ENCODE measurements around the gene NDUFAF2.

Gene NDUFAF2

GRCh38 chr5:60992871-60993270 is 47.9 kb downstream of the NDUFAF2 start:
- peaks cover 10% of the 10 kb centered on the region; the same call in 1 of the 2 replicates for H3K36me3 ChIP-seq (ENCODE audit: insufficient read depth, low read length)
- no peaks in the 10 kb centered on the region for H3K27me3 ChIP-seq (ENCODE audit: insufficient read depth, low read length)
- H3K79me2 ChIP-seq (ENCODE audit: control insufficient read depth, insufficient read depth, low read length, unreplicated experiment) = peaks cover 14% of the 10 kb centered on the region
- no peaks in the 10 kb centered on the region for H3K4me1 ChIP-seq (ENCODE audit: control insufficient read depth, insufficient read depth, low read length, unreplicated experiment)
- H3K27ac ChIP-seq (ENCODE audit: low read depth, low read length) = no peak overlapping the region
- no peak overlapping the region for H2AFZ ChIP-seq (ENCODE audit: low read length, unreplicated experiment)
- no peak overlapping the region for H3K4me3 ChIP-seq (ENCODE audit: low read depth, low read length)

- Histone ChIP-seq H3K79me2 (ENCODE audit: control insufficient read depth, insufficient read depth, low read length, unreplicated experiment) (peaks cover 14% of the 10 kb centered on the region), H2AFZ (ENCODE audit: low read length, unreplicated experiment) (no peak overlapping the region), H3K27ac (ENCODE audit: low read depth, low read length) (no peak overlapping the region), H3K36me3 (ENCODE audit: insufficient read depth, low read length) (peaks cover 10% of the 10 kb centered on the region; the same call in 1 of the 2 replicates), H3K4me3 (ENCODE audit: low read depth, low read length) (no peak overlapping the region), H3K27me3 (ENCODE audit: insufficient read depth, low read length) (no peaks in the 10 kb centered on the region), H3K4me1 (ENCODE audit: control insufficient read depth, insufficient read depth, low read length, unreplicated experiment) (peaks cover 1% of the 10 kb centered on the region)
These were observed 48.4 kb downstream of the NDUFAF2 start for GRCh38 chr5:60993425-60993824.

- Histone ChIP-seq H3K27ac (ENCODE audit: low read depth, low read length) (no peak overlapping the region), H3K27me3 (ENCODE audit: insufficient read depth, low read length) (no peaks in the 10 kb centered on the region), H3K79me2 (ENCODE audit: control insufficient read depth, insufficient read depth, low read length, unreplicated experiment) (peaks cover 16% of the 10 kb centered on the region)
These were observed 49.0 kb downstream of the NDUFAF2 start for GRCh38 chr5:60993875-60994571.

GRCh38 chr5:60996368-60996767 is 51.4 kb downstream of the NDUFAF2 start:
- Histone ChIP-seq H3K27ac (ENCODE audit: low read depth, low read length) (no peak overlapping the region), H3K4me1 (ENCODE audit: control insufficient read depth, insufficient read depth, low read length, unreplicated experiment) (peaks cover 3% of the 10 kb centered on the region), H3K36me3 (ENCODE audit: insufficient read depth, low read length) (peaks cover 10% of the 10 kb centered on the region; the same call in 1 of the 2 replicates), H2AFZ (ENCODE audit: low read length, unreplicated experiment) (no peak overlapping the region), H3K79me2 (ENCODE audit: control insufficient read depth, insufficient read depth, low read length, unreplicated experiment) (peaks cover 17% of the 10 kb centered on the region), H3K27me3 (ENCODE audit: insufficient read depth, low read length) (no peaks in the 10 kb centered on the region), H3K4me3 (ENCODE audit: low read depth, low read length) (no peak overlapping the region)

More at GRCh38 chr5:60993875-60994571, 49.0 kb downstream of the NDUFAF2 start:
- Histone ChIP-seq H2AFZ (ENCODE audit: low read length, unreplicated experiment) (no peak overlapping the region), H3K4me1 (ENCODE audit: control insufficient read depth, insufficient read depth, low read length, unreplicated experiment) (peaks cover 3% of the 10 kb centered on the region), H3K4me3 (ENCODE audit: low read depth, low read length) (no peak overlapping the region), H3K36me3 (ENCODE audit: insufficient read depth, low read length) (peaks cover 10% of the 10 kb centered on the region; the same call in 1 of the 2 replicates)

- Histone ChIP-seq H3K36me3 (ENCODE audit: insufficient read depth, low read length) (peaks cover 9% of the 10 kb centered on the region; the same call in 1 of the 2 replicates), H2AFZ (ENCODE audit: low read length, unreplicated experiment) (no peak overlapping the region), H3K27me3 (ENCODE audit: insufficient read depth, low read length) (no peaks in the 10 kb centered on the region), H3K79me2 (ENCODE audit: control insufficient read depth, insufficient read depth, low read length, unreplicated experiment) (peaks cover 12% of the 10 kb centered on the region), H3K27ac (ENCODE audit: low read depth, low read length) (no peak overlapping the region), H3K4me1 (ENCODE audit: control insufficient read depth, insufficient read depth, low read length, unreplicated experiment) (peaks cover 3% of the 10 kb centered on the region), H3K4me3 (ENCODE audit: low read depth, low read length) (no peak overlapping the region)
These were observed 52.7 kb downstream of the NDUFAF2 start for GRCh38 chr5:60997721-60998120.

- peaks cover 9% of the 10 kb centered on the region for H3K79me2 ChIP-seq (ENCODE audit: control insufficient read depth, insufficient read depth, low read length, unreplicated experiment)
- peaks cover 3% of the 10 kb centered on the region for H3K4me1 ChIP-seq (ENCODE audit: control insufficient read depth, insufficient read depth, low read length, unreplicated experiment)
- no peak overlapping the region for H3K27ac ChIP-seq (ENCODE audit: low read depth, low read length)
- no peaks in the 10 kb centered on the region for H3K27me3 ChIP-seq (ENCODE audit: insufficient read depth, low read length)
- no peak overlapping the region for H3K4me3 ChIP-seq (ENCODE audit: low read depth, low read length)
- no peak overlapping the region for H2AFZ ChIP-seq (ENCODE audit: low read length, unreplicated experiment)
- no peaks in the 10 kb centered on the region for H3K36me3 ChIP-seq (ENCODE audit: insufficient read depth, low read length)
These were observed 55.9 kb downstream of the NDUFAF2 start for GRCh38 chr5:61000887-61001286.

- Histone ChIP-seq H3K27ac (ENCODE audit: low read depth, low read length) (no peak overlapping the region), H3K4me3 (ENCODE audit: low read depth, low read length) (no peak overlapping the region), H2AFZ (ENCODE audit: low read length, unreplicated experiment) (no peak overlapping the region), H3K36me3 (ENCODE audit: insufficient read depth, low read length) (no peaks in the 10 kb centered on the region), H3K4me1 (ENCODE audit: control insufficient read depth, insufficient read depth, low read length, unreplicated experiment) (peaks cover 3% of the 10 kb centered on the region), H3K27me3 (ENCODE audit: insufficient read depth, low read length) (no peaks in the 10 kb centered on the region), H3K79me2 (ENCODE audit: control insufficient read depth, insufficient read depth, low read length, unreplicated experiment) (peaks cover 9% of the 10 kb centered on the region)
These were observed 56.6 kb downstream of the NDUFAF2 start for GRCh38 chr5:61001647-61002046.

GRCh38 chr5:61002611-61003355 is 57.8 kb downstream of the NDUFAF2 start:
- Histone ChIP-seq H2AFZ (ENCODE audit: low read length, unreplicated experiment) (no peak overlapping the region), H3K27me3 (ENCODE audit: insufficient read depth, low read length) (no peaks in the 10 kb centered on the region), H3K27ac (ENCODE audit: low read depth, low read length) (no peak overlapping the region), H3K36me3 (ENCODE audit: insufficient read depth, low read length) (no peaks in the 10 kb centered on the region), H3K4me1 (ENCODE audit: control insufficient read depth, insufficient read depth, low read length, unreplicated experiment) (peaks cover 3% of the 10 kb centered on the region), H3K4me3 (ENCODE audit: low read depth, low read length) (no peak overlapping the region), H3K79me2 (ENCODE audit: control insufficient read depth, insufficient read depth, low read length, unreplicated experiment) (peaks cover 4% of the 10 kb centered on the region)

- H3K27me3 ChIP-seq (ENCODE audit: insufficient read depth, low read length) = no peaks in the 10 kb centered on the region
- H2AFZ ChIP-seq (ENCODE audit: low read length, unreplicated experiment) = no peak overlapping the region
- no peaks in the 10 kb centered on the region for H3K4me1 ChIP-seq (ENCODE audit: control insufficient read depth, insufficient read depth, low read length, unreplicated experiment)
- H3K36me3 ChIP-seq (ENCODE audit: insufficient read depth, low read length) = no peaks in the 10 kb centered on the region
- H3K79me2 ChIP-seq (ENCODE audit: control insufficient read depth, insufficient read depth, low read length, unreplicated experiment) = peaks cover 4% of the 10 kb centered on the region
- H3K4me3 ChIP-seq (ENCODE audit: low read depth, low read length) = no peak overlapping the region
- no peak overlapping the region for H3K27ac ChIP-seq (ENCODE audit: low read depth, low read length)
These were observed 59.4 kb downstream of the NDUFAF2 start for GRCh38 chr5:61004448-61004847.

GRCh38 chr5:61009907-61010306 is 64.9 kb downstream of the NDUFAF2 start:
- peaks cover 27% of the 10 kb centered on the region for H3K79me2 ChIP-seq (ENCODE audit: control insufficient read depth, insufficient read depth, low read length, unreplicated experiment)
- H3K36me3 ChIP-seq (ENCODE audit: insufficient read depth, low read length) = no peaks in the 10 kb centered on the region
- no peak overlapping the region for H2AFZ ChIP-seq (ENCODE audit: low read length, unreplicated experiment)
- no peaks in the 10 kb centered on the region for H3K4me1 ChIP-seq (ENCODE audit: control insufficient read depth, insufficient read depth, low read length, unreplicated experiment)
- no peaks in the 10 kb centered on the region for H3K27me3 ChIP-seq (ENCODE audit: insufficient read depth, low read length)
- no peak overlapping the region for H3K4me3 ChIP-seq (ENCODE audit: low read depth, low read length)
- H3K27ac ChIP-seq (ENCODE audit: low read depth, low read length) = no peak overlapping the region

Measured in ACC112 (cell line).